Kidney (tissue), 14 donors: ENCODE measurements around the gene PPP1R12A. TPM values are rescaled to one million over a fixed set of nuclear protein-coding genes. Genes with fewer than 3 reads are reported as not detected.

ENCODE experiments used
- DNase-seq, 5 donors: peaks; one replicate each; pipeline ENCODE4 v3.0.0-alpha.2; 2013 to 2020
- FAIRE-seq: peaks from 2 replicates; lab custom pipeline; 2012; peaks lifted over from hg19 to GRCh38; lab: Jason Lieb, UNC
- H3K27ac ChIP-seq, 2 donors: one replicate each; pipeline ENCODE4 v1.7.0; 2013; ENCODE audit warnings: low read depth in 2 of 2, low read length in 2 of 2, inconsistent platforms in 1 of 2
- H3K27me3 ChIP-seq: one replicate; pipeline ENCODE4 v1.7.1; 2013; ENCODE audit warnings: low read length, inconsistent platforms; ENCODE audit not compliant: control insufficient read depth, insufficient read depth
- H3K36me3 ChIP-seq, 3 donors: one replicate each; pipeline versions ENCODE4 v1.7.0 to v1.7.1; 2013; ENCODE audit warnings: low read length in 3 of 3, control low read depth in 1 of 3, inconsistent platforms in 1 of 3; ENCODE audit not compliant: insufficient read depth in 3 of 3, control insufficient read depth in 2 of 3
- H3K4me1 ChIP-seq, 3 donors: one replicate each; pipeline versions ENCODE4 v1.7.0 to v1.7.1; 2013; ENCODE audit warnings: low read length in 3 of 3, inconsistent platforms in 1 of 3, low read depth in 1 of 3; ENCODE audit not compliant: control insufficient read depth in 2 of 3, insufficient read depth in 2 of 3
- H3K4me3 ChIP-seq, 3 donors: one replicate each; pipeline versions ENCODE4 v1.7.0 to v1.8.1; 2013; ENCODE audit warnings: low read length in 3 of 3, control low read depth in 1 of 3, inconsistent platforms in 1 of 3
- H3K9ac ChIP-seq, 3 donors: one replicate each; pipeline versions ENCODE4 v1.7.0 to v1.7.1; 2013; ENCODE audit warnings: low read length in 3 of 3, control low read depth in 1 of 3, inconsistent platforms in 1 of 3
- H3K9me3 ChIP-seq, 3 donors: one replicate each; pipeline versions ENCODE4 v1.7.0 to v1.7.1; 2013; ENCODE audit warnings: low read length in 3 of 3, control low read depth in 1 of 3, inconsistent platforms in 1 of 3; ENCODE audit not compliant: control insufficient read depth in 2 of 3, insufficient read depth in 1 of 3
- intact Hi-C: fragments of 100-400 bp; cut with DNase I; formaldehyde crosslinking; loops from one replicate; pipeline ENCODE4 v1.11.1; 2022
- polyA plus RNA-seq: library from polyadenylated mRNA; stranded (reverse); fragments of 350-450 nt; fragmentation: Illumina TruSeq; extraction: RNeasy Lipid Tissue Mini Kit (QIAGEN cat#74804); gene quantifications from one replicate; pipeline ENCODE4 v1.2.3, GENCODE V29; 2014; ENCODE audit warnings: low read depth, low replicate concordance; ENCODE audit not compliant: insufficient read depth
- total RNA-seq: library from RNA; stranded (reverse); fragmentation: NEBNext Ultra II Directional; extraction: Animal tissue kit (Norgen Biotek cat#: 25700); gene quantifications from one replicate; pipeline ENCODE4 v1.2.1, GENCODE V29; 2021
- TF ChIP-seq, protein P1 (sequence below): IDR thresholded peaks from 3 replicates; pipeline ENCODE4 v1.5.1; 2012; ENCODE audit warnings: mild to moderate bottlenecking, moderate library complexity, borderline replicate concordance; ENCODE audit not compliant: insufficient read depth; ENCODE audit errors: extremely low read depth
- donor health status: control.
- donor health status: control.
- donor health status: control.
- donor health status: control.
- donor health status: control.
- donor health status: DM: yes; HTN: yes; CAD: no.
- donor health status: Normal renal cell carcinoma (clear cell type).

Gene PPP1R12A
- total and polyA plus RNA-seq, 2 donors from 2014 or later: 10.3 to 82.5 TPM

- peaks cover 2 to 9% (median 6%) of the 10 kb centered on the region in 3 donors for H3K36me3 ChIP-seq
- H3K9me3 ChIP-seq: no peaks in the 10 kb centered on the region
- no peak overlapping the region for H3K4me3 ChIP-seq
- TF ChIP-seq, protein P1, sequence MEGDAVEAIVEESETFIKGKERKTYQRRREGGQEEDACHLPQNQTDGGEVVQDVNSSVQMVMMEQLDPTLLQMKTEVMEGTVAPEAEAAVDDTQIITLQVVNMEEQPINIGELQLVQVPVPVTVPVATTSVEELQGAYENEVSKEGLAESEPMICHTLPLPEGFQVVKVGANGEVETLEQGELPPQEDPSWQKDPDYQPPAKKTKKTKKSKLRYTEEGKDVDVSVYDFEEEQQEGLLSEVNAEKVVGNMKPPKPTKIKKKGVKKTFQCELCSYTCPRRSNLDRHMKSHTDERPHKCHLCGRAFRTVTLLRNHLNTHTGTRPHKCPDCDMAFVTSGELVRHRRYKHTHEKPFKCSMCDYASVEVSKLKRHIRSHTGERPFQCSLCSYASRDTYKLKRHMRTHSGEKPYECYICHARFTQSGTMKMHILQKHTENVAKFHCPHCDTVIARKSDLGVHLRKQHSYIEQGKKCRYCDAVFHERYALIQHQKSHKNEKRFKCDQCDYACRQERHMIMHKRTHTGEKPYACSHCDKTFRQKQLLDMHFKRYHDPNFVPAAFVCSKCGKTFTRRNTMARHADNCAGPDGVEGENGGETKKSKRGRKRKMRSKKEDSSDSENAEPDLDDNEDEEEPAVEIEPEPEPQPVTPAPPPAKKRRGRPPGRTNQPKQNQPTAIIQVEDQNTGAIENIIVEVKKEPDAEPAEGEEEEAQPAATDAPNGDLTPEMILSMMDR: no peak
- H3K27me3 ChIP-seq: no peaks in the 10 kb centered on the region
- H3K9ac ChIP-seq: no peak overlapping the region
- no peak overlapping the region for H3K27ac ChIP-seq
- intact Hi-C loops: no loop called here
- DNase-seq (no peak), FAIRE-seq (no peak)
- peaks cover 0 to 3% (median 0%) of the 10 kb centered on the region in 3 donors for H3K4me1 ChIP-seq
Measured at GRCh38 chr12:79844693-79845092, 90.2 kb downstream of the PPP1R12A start.

GRCh38 chr12:79843978-79844377 lies 90.9 kb downstream of the PPP1R12A start:
- TF ChIP-seq, protein P1: no peak
- Histone ChIP-seq H3K9me3 (no peaks in the 10 kb centered on the region), H3K27me3 (no peaks in the 10 kb centered on the region), H3K4me3 (no peak overlapping the region), H3K27ac (no peak overlapping the region), H3K36me3 (peaks cover 4 to 14% (median 6%) of the 10 kb centered on the region in 3 donors), H3K4me1 (peaks cover 0 to 3% (median 0%) of the 10 kb centered on the region in 3 donors), H3K9ac (no peak overlapping the region)
- intact Hi-C loops: no loop called here
- no peak for DNase-seq
- no peak for FAIRE-seq

DNA sequence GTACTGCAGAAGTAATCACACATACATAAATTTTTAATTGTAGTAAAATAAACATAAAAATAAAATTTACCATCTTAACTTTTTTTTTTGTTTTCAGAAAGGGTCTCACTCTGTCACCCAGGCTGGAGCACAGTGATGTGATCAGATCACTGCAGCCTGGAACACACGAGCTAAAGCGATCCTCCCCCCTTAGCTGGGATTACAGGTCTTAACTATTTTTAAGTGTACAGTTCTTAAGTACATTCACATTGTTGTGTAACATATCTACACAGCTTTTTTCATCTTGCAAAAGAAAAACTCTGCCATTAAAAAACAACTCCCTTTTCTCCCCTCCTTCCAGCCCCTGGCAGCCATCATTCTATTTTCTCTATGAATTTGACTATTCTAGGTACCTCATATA lies 92.3 kb downstream of the PPP1R12A start:
- Histone ChIP-seq H3K27me3 (no peaks in the 10 kb centered on the region), H3K4me3 (no peak overlapping the region), H3K27ac (no peak overlapping the region), H3K9ac (no peak overlapping the region), H3K4me1 (peaks cover 0 to 3% (median 0%) of the 10 kb centered on the region in 3 donors), H3K36me3 (peaks cover 4 to 15% (median 6%) of the 10 kb centered on the region in 3 donors), H3K9me3 (peaks cover 0 to 9% (median 0%) of the 10 kb centered on the region in 3 donors)
- FAIRE-seq: no peak
- TF ChIP-seq, protein P1: no peak
- intact Hi-C loops: no loop called here
- no peak for DNase-seq

DNA sequence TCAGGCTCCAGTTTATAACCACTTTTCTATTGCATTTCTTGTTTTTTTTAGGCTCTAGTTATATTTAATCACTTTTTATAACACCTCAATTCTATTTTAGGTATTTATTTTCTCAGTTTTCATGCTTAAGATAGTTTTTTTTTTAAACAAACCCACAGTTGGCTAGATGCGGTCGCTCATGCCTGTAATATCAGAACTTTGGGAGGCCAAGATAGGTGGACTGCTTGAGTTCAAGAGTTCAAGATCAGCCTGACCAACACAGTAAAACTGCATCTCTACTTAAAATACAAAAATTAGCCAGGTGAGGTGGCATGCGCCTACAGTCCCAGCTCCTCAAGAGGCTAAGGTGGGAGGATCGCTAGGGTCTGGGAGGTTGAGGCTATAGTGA lies 93.0 kb downstream of the PPP1R12A start:
- TF ChIP-seq, protein P1: no peak
- intact Hi-C loops: no loop called here

More for the DNA sequence above, 93.0 kb downstream of the PPP1R12A start:
- Histone ChIP-seq H3K9me3 (peaks cover 0 to 9% (median 0%) of the 10 kb centered on the region in 3 donors), H3K9ac (no peak overlapping the region), H3K4me1 (peaks cover 0 to 3% (median 0%) of the 10 kb centered on the region in 3 donors), H3K27ac (peak overlapping the region in 1 of 2 donors; percentile 23), H3K36me3 (peaks cover 4 to 15% (median 6%) of the 10 kb centered on the region in 3 donors), H3K27me3 (no peaks in the 10 kb centered on the region), H3K4me3 (no peak overlapping the region)
- FAIRE-seq: no peak
- DNase-seq: no peak
